GM12872 (cell line): ENCODE measurements around the gene SLC6A18.

Experiments
- CTCF ChIP-seq: IDR thresholded peaks from 3 replicates; pipeline ENCODE4 v1.5.1; 2011; ENCODE audit warnings: low read depth, mild to moderate bottlenecking, low read length, moderate library complexity; ENCODE audit not compliant: insufficient read depth

Gene SLC6A18

GRCh38 chr5:1219768-1220100 is 5.4 kb upstream of the SLC6A18 start:
- no peak for TF ChIP-seq CTCF

- no peak for TF ChIP-seq CTCF
Measured at GRCh38 chr5:1220351-1220750, 4.8 kb upstream of the SLC6A18 start.

GRCh38 chr5:1220831-1221230 is 4.3 kb upstream of the SLC6A18 start:
- no peak for TF ChIP-seq CTCF

- no peak for TF ChIP-seq CTCF
Measured at GRCh38 chr5:1221721-1222120, 3.5 kb upstream of the SLC6A18 start.

- no peak for TF ChIP-seq CTCF
Measured at GRCh38 chr5:1222147-1222546, 3.0 kb upstream of the SLC6A18 start.

- no peak for TF ChIP-seq CTCF
Measured at GRCh38 chr5:1222621-1223277, 2.4 kb upstream of the SLC6A18 start.

- TF ChIP-seq CTCF: no peak
Measured at GRCh38 chr5:1223278-1223670, 1.9 kb upstream of the SLC6A18 start.
